Keratinocyte (primary cell): Measurements from ENCODE around the gene RANBP3. TPM values are rescaled to one million over a fixed set of nuclear protein-coding genes. Genes with fewer than 3 reads are reported as not detected.

Source experiments
- DNase-seq: peaks from one replicate; pipeline ENCODE4 v3.0.0-alpha.2; 2011; ENCODE audit warnings: low read depth, missing footprints, low spot score
- FAIRE-seq: peaks from 2 replicates; lab custom pipeline; 2011; peaks lifted over from hg19 to GRCh38; lab: Jason Lieb, UNC
- H2AFZ ChIP-seq: 2 replicates; pipeline ENCODE4 v1.6.0; 2012; ENCODE audit warnings: low read length, control low read depth, inconsistent platforms; ENCODE audit not compliant: control insufficient read depth
- H3K27ac ChIP-seq: 2 replicates; pipeline ENCODE4 v1.5.1; 2011; ENCODE audit warnings: low read length; ENCODE audit not compliant: control insufficient read depth, insufficient read depth
- H3K27me3 ChIP-seq: 3 replicates; pipeline ENCODE4 v1.6.0; 2011; ENCODE audit warnings: low read length; ENCODE audit not compliant: control insufficient read depth, insufficient read depth; ENCODE audit errors: extremely low read depth
- H3K36me3 ChIP-seq, 2 experiments: 2 replicates in 1 of 2; 3 replicates in 1 of 2; pipeline ENCODE4 v1.5.1; 2011; ENCODE audit warnings: low read length in 2 of 2, mild to moderate bottlenecking in 1 of 2; ENCODE audit not compliant: control insufficient read depth in 2 of 2, insufficient read depth in 2 of 2; ENCODE audit errors: extremely low read depth in 1 of 2
- H3K4me1 ChIP-seq: 3 replicates; pipeline ENCODE4 v1.5.1; 2011; ENCODE audit warnings: low read length; ENCODE audit not compliant: control insufficient read depth, insufficient read depth; ENCODE audit errors: extremely low read depth
- H3K4me2 ChIP-seq: 3 replicates; pipeline ENCODE4 v1.6.0; 2011; ENCODE audit warnings: low read depth, low read length; ENCODE audit not compliant: control insufficient read depth, insufficient read depth; ENCODE audit errors: extremely low read depth
- H3K4me3 ChIP-seq, 3 experiments: fragments of 200-600 bp in 1 of 3; sonication (generic) in 1 of 3; 2 replicates in 2 of 3; 3 replicates in 1 of 3; pipeline ENCODE4 v1.5.1; 2011 to 2016; ENCODE audit warnings: low read length in 3 of 3, mild to moderate bottlenecking in 3 of 3, control low read depth in 2 of 3, inconsistent platforms in 1 of 3, low read depth in 1 of 3, mixed read lengths in 1 of 3, mixed run types in 1 of 3, moderate library complexity in 1 of 3; ENCODE audit not compliant: control insufficient read depth in 2 of 3, insufficient read depth in 2 of 3; ENCODE audit errors: extremely low read depth in 1 of 3
- H3K79me2 ChIP-seq: 2 replicates; pipeline ENCODE4 v1.6.0; 2012; ENCODE audit warnings: low read length; ENCODE audit not compliant: control insufficient read depth, insufficient read depth
- H3K9ac ChIP-seq: 3 replicates; pipeline ENCODE4 v1.6.0; 2011; ENCODE audit warnings: low read length; ENCODE audit not compliant: control insufficient read depth, insufficient read depth; ENCODE audit errors: extremely low read depth
- H3K9me1 ChIP-seq: 3 replicates; pipeline ENCODE4 v1.6.0; 2011; ENCODE audit warnings: low read length; ENCODE audit not compliant: control insufficient read depth, insufficient read depth; ENCODE audit errors: extremely low read depth
- H3K9me3 ChIP-seq: 2 replicates; pipeline ENCODE4 v1.5.1; 2012; ENCODE audit warnings: low read depth, low read length; ENCODE audit not compliant: control insufficient read depth
- H4K20me1 ChIP-seq: 3 replicates; pipeline ENCODE4 v1.6.0; 2011; ENCODE audit warnings: low read length; ENCODE audit not compliant: control insufficient read depth, insufficient read depth; ENCODE audit errors: extremely low read depth
- CTCF ChIP-seq, 3 experiments: IDR thresholded peaks in 1 of 3; conservative IDR thresholded peaks in 1 of 3; optimal IDR thresholded peaks in 1 of 3; 2 replicates in 2 of 3; 3 replicates in 1 of 3; pipeline versions ENCODE3 to v1.5.1; 2011; ENCODE audit warnings: low read length in 3 of 3, mild to moderate bottlenecking in 3 of 3, moderate library complexity in 2 of 3, control low read depth in 1 of 3, inconsistent platforms in 1 of 3; ENCODE audit not compliant: insufficient read depth in 2 of 3; ENCODE audit errors: extremely low read depth in 1 of 3
- EZH2 ChIP-seq: IDR thresholded peaks from one replicate; pipeline ENCODE4 v1.6.1; 2012; ENCODE audit warnings: inconsistent platforms, mild to moderate bottlenecking, low read length, moderate library complexity
- dilution Hi-C: fragments of 300-500 bp; cut with MboI; formaldehyde crosslinking; loops from one replicate; pipeline ENCODE4 v1.7.0; 2020; ENCODE audit warnings: low sequenced_read_pairs; ENCODE audit not compliant: extremely low pct_ligation_motif_present
- polyA plus RNA-seq, 5 experiments: library from polyadenylated mRNA; depleted of rRNA in 3 of 5; stranded (reverse) in 3 of 5; stranded (forward) in 1 of 5; unstranded in 1 of 5; fragments of >200 nt; gene quantifications; 1 replicate in 1 of 5; 2 replicates in 3 of 5; 3 replicates in 1 of 5; pipeline versions ENCODE4 v1.2.1 to v1.2.3, GENCODE V29; 2011 to 2012; ENCODE audit warnings: missing spikeins in 2 of 5, low read depth in 1 of 5, low replicate concordance in 1 of 5

RANBP3 gene
- polyA plus RNA-seq, 1 donor (not counting 4 experiments of a cell fraction or from before 2014, with no cell fraction given), result 36.4 TPM

- no peak overlapping the region for H3K4me3 ChIP-seq
- no peaks in the 10 kb centered on the region for H3K27me3 ChIP-seq
- H3K36me3 ChIP-seq, result peaks cover 0 to 2% of the 10 kb centered on the region in 2 experiments
- DNase-seq (no peak), FAIRE-seq (no peak)
- H4K20me1 ChIP-seq, result peaks cover 17% of the 10 kb centered on the region
- H3K27ac ChIP-seq, result no peak overlapping the region
- H2AFZ ChIP-seq, result no peak overlapping the region
- TF ChIP-seq EZH2, result no peak
- TF ChIP-seq CTCF (optimal IDR thresholded peaks at IDR 0.05 in 1 of 3, IDR thresholded peaks at IDR 0.05 in 1 of 3, conservative IDR thresholded peaks at IDR 0.05 in 1 of 3; ENCODE audit: extremely low read depth in 1 of 3, insufficient read depth in 2 of 3, low read length in 3 of 3), result no peak
- H3K9me1 ChIP-seq, result peaks cover 3% of the 10 kb centered on the region
- no peaks in the 10 kb centered on the region for H3K9me3 ChIP-seq
- H3K9ac ChIP-seq, result no peak overlapping the region
- H3K79me2 ChIP-seq, result peaks cover 94% of the 10 kb centered on the region
- peaks cover 3% of the 10 kb centered on the region for H3K4me1 ChIP-seq
- H3K4me2 ChIP-seq, result no peak overlapping the region
- dilution Hi-C loops, result no loop called here
These were observed 21.6 kb downstream of the RANBP3 start for GRCh38 chr19:5956323-5956722.

GRCh38 chr19:5955636-5955935 is 22.4 kb downstream of the RANBP3 start:
- Histone ChIP-seq H3K4me2 (no peak overlapping the region), H2AFZ (no peak overlapping the region), H3K79me2 (peaks cover 92% of the 10 kb centered on the region), H3K9me1 (peaks cover 3% of the 10 kb centered on the region), H3K9ac (no peak overlapping the region), H4K20me1 (peaks cover 17% of the 10 kb centered on the region), H3K36me3 (peaks cover 0 to 2% of the 10 kb centered on the region in 2 experiments), H3K27me3 (no peaks in the 10 kb centered on the region), H3K9me3 (no peaks in the 10 kb centered on the region), H3K27ac (no peak overlapping the region), H3K4me1 (peaks cover 3% of the 10 kb centered on the region), H3K4me3 (no peak overlapping the region)
- TF ChIP-seq EZH2, result no peak
- TF ChIP-seq CTCF (optimal IDR thresholded peaks at IDR 0.05 in 1 of 3, IDR thresholded peaks at IDR 0.05 in 1 of 3, conservative IDR thresholded peaks at IDR 0.05 in 1 of 3; ENCODE audit: extremely low read depth in 1 of 3, insufficient read depth in 2 of 3, low read length in 3 of 3), result no peak
- FAIRE-seq (no peak), DNase-seq (no peak)
- dilution Hi-C loops, result no loop called here
